Activated CD4-positive, alpha-beta T cell treated with anti-CD3 and anti-CD28 coated beads, Interleukin-2, amount 10 ng/mL, durations not matched to agents 24 days and 14 days (primary cell): ENCODE data around the gene MYH15. TPM values are rescaled to one million over a fixed set of nuclear protein-coding genes. Genes with fewer than 3 reads are reported as not detected.

Experiments
- DNase-seq: peaks from one replicate; pipeline ENCODE4 v3.0.0; 2022
- H3K27ac Mint-ChIP-seq: one replicate; pipeline ENCODE4 v1.8.0; 2022; ENCODE audit warnings: mild to moderate bottlenecking, mixed read lengths
- H3K27me3 Mint-ChIP-seq: one replicate; pipeline ENCODE4 v1.8.0; 2022; ENCODE audit warnings: mixed read lengths
- H3K36me3 Mint-ChIP-seq: one replicate; pipeline ENCODE4 v1.8.0; 2022; ENCODE audit warnings: low read depth, mild to moderate bottlenecking, mixed read lengths
- H3K4me1 Mint-ChIP-seq: one replicate; pipeline ENCODE4 v1.8.0; 2021; ENCODE audit warnings: mixed read lengths
- H3K4me3 Mint-ChIP-seq: one replicate; pipeline ENCODE4 v1.8.0; 2022; ENCODE audit warnings: mild to moderate bottlenecking, moderate library complexity, mixed read lengths
- H3K9me3 Mint-ChIP-seq: one replicate; pipeline ENCODE4 v1.8.0; 2021; ENCODE audit warnings: mixed read lengths
- intact Hi-C: fragments of 100-400 bp; cut with micrococcal nuclease; formaldehyde crosslinking; loops from one replicate; pipeline ENCODE4 v1.15.1; 2023
- total RNA-seq: library from RNA; stranded (reverse); gene quantifications from 2 replicates; pipeline ENCODE4 v1.2.3, GENCODE V29; 2022

MYH15 gene
- total RNA-seq, 1 donor from 2014 or later: 0.12 TPM

GRCh38 chr3:108447096-108447847 is 63.1 kb downstream of the MYH15 start:
- Mint-ChIP-seq H3K27ac (no peak overlapping the region), H3K4me1 (no peaks in the 10 kb centered on the region), H3K4me3 (no peak overlapping the region), H3K27me3 (peaks cover 7% of the 10 kb centered on the region), H3K36me3 (peaks cover 3% of the 10 kb centered on the region), H3K9me3 (peaks cover 18% of the 10 kb centered on the region)
- intact Hi-C loops: no loop called here
- DNase-seq: no peak

GRCh38 chr3:108442281-108442680 is 68.1 kb downstream of the MYH15 start:
- Mint-ChIP-seq H3K9me3 (peaks cover 13% of the 10 kb centered on the region), H3K27ac (no peak overlapping the region), H3K4me3 (no peak overlapping the region), H3K36me3 (peaks cover 3% of the 10 kb centered on the region), H3K27me3 (peaks cover 6% of the 10 kb centered on the region), H3K4me1 (no peaks in the 10 kb centered on the region)
- no peak for DNase-seq
- intact Hi-C loops: no loop called here

- no peak overlapping the region for H3K27ac Mint-ChIP-seq
- intact Hi-C loops: no loop called here
- no peak overlapping the region for H3K4me3 Mint-ChIP-seq
- H3K9me3 Mint-ChIP-seq: peaks cover 7% of the 10 kb centered on the region
- no peaks in the 10 kb centered on the region for H3K4me1 Mint-ChIP-seq
- peaks cover 6% of the 10 kb centered on the region for H3K27me3 Mint-ChIP-seq
- DNase-seq: no peak
- no peaks in the 10 kb centered on the region for H3K36me3 Mint-ChIP-seq
Observed at GRCh38 chr3:108441518-108441917, 68.9 kb downstream of the MYH15 start.

- Mint-ChIP-seq H3K4me3 (no peak overlapping the region), H3K9me3 (peaks cover 4% of the 10 kb centered on the region), H3K27me3 (peaks cover 6% of the 10 kb centered on the region), H3K36me3 (no peaks in the 10 kb centered on the region), H3K4me1 (no peaks in the 10 kb centered on the region), H3K27ac (no peak overlapping the region)
- intact Hi-C loops: no loop called here
- no peak for DNase-seq
Observed at GRCh38 chr3:108441071-108441507, 69.3 kb downstream of the MYH15 start.

GRCh38 chr3:108438542-108438941 is 71.9 kb downstream of the MYH15 start:
- Mint-ChIP-seq H3K36me3 (no peaks in the 10 kb centered on the region), H3K4me3 (no peak overlapping the region), H3K9me3 (peaks cover 2% of the 10 kb centered on the region), H3K27me3 (peaks cover 6% of the 10 kb centered on the region), H3K4me1 (no peaks in the 10 kb centered on the region), H3K27ac (no peak overlapping the region)
- no peak for DNase-seq
- intact Hi-C loops: no loop called here

GRCh38 chr3:108437439-108437838 is 73.0 kb downstream of the MYH15 start:
- Mint-ChIP-seq H3K27me3 (peaks cover 3% of the 10 kb centered on the region), H3K9me3 (peaks cover 4% of the 10 kb centered on the region), H3K4me3 (no peak overlapping the region), H3K4me1 (no peaks in the 10 kb centered on the region), H3K27ac (no peak overlapping the region), H3K36me3 (no peaks in the 10 kb centered on the region)
- intact Hi-C loops: no loop called here
- no peak for DNase-seq

- intact Hi-C loops: no loop called here
- DNase-seq: no peak
- Mint-ChIP-seq H3K4me3 (no peak overlapping the region), H3K27ac (no peak overlapping the region), H3K36me3 (peaks cover 3% of the 10 kb centered on the region), H3K9me3 (peaks cover 4% of the 10 kb centered on the region), H3K4me1 (no peaks in the 10 kb centered on the region), H3K27me3 (peaks cover 3% of the 10 kb centered on the region)
Observed at GRCh38 chr3:108433928-108434327, 76.5 kb downstream of the MYH15 start.

- DNase-seq: no peak
- H3K27ac Mint-ChIP-seq: no peak overlapping the region
- peaks cover 2% of the 10 kb centered on the region for H3K4me1 Mint-ChIP-seq
- no peak overlapping the region for H3K4me3 Mint-ChIP-seq
- peaks cover under 1% of the 10 kb centered on the region for H3K27me3 Mint-ChIP-seq
- intact Hi-C loops: no loop called here
- peaks cover 3% of the 10 kb centered on the region for H3K36me3 Mint-ChIP-seq
- H3K9me3 Mint-ChIP-seq: peaks cover 4% of the 10 kb centered on the region
Observed at GRCh38 chr3:108432431-108432830, 78.0 kb downstream of the MYH15 start.

GRCh38 chr3:108430540-108430939 is 79.9 kb downstream of the MYH15 start:
- H3K9me3 Mint-ChIP-seq: peaks cover 4% of the 10 kb centered on the region
- intact Hi-C loops: no loop called here
- peaks cover 2% of the 10 kb centered on the region for H3K4me1 Mint-ChIP-seq
- no peak overlapping the region for H3K27ac Mint-ChIP-seq
- no peak for DNase-seq
- no peak overlapping the region for H3K4me3 Mint-ChIP-seq
- H3K27me3 Mint-ChIP-seq: no peaks in the 10 kb centered on the region
- peaks cover 3% of the 10 kb centered on the region for H3K36me3 Mint-ChIP-seq

- intact Hi-C loops: no loop called here
- DNase-seq: no peak
- Mint-ChIP-seq H3K4me3 (no peak overlapping the region), H3K36me3 (peaks cover 3% of the 10 kb centered on the region), H3K27me3 (peaks cover 2% of the 10 kb centered on the region), H3K4me1 (peaks cover 2% of the 10 kb centered on the region), H3K27ac (no peak overlapping the region), H3K9me3 (peaks cover 3% of the 10 kb centered on the region)
Observed at GRCh38 chr3:108428586-108428985, 81.8 kb downstream of the MYH15 start.

- DNase-seq: no peak
- Mint-ChIP-seq H3K36me3 (no peaks in the 10 kb centered on the region), H3K27me3 (peaks cover 6% of the 10 kb centered on the region), H3K9me3 (no peaks in the 10 kb centered on the region), H3K27ac (no peak overlapping the region), H3K4me3 (no peak overlapping the region), H3K4me1 (no peaks in the 10 kb centered on the region)
- intact Hi-C loops: no loop called here
Observed at GRCh38 chr3:108420926-108421325, 89.5 kb downstream of the MYH15 start.

GRCh38 chr3:108416111-108416869 is 94.1 kb downstream of the MYH15 start:
- DNase-seq: no peak
- Mint-ChIP-seq H3K4me3 (no peak overlapping the region), H3K27ac (no peak overlapping the region), H3K9me3 (no peaks in the 10 kb centered on the region), H3K36me3 (no peaks in the 10 kb centered on the region), H3K27me3 (peaks cover 13% of the 10 kb centered on the region), H3K4me1 (no peaks in the 10 kb centered on the region)
- intact Hi-C loops: no loop called here

- Mint-ChIP-seq H3K36me3 (no peaks in the 10 kb centered on the region), H3K4me1 (no peaks in the 10 kb centered on the region), H3K4me3 (no peak overlapping the region), H3K27ac (no peak overlapping the region), H3K27me3 (peaks cover 14% of the 10 kb centered on the region), H3K9me3 (no peaks in the 10 kb centered on the region)
- intact Hi-C loops: no loop called here
- no peak for DNase-seq
Observed at GRCh38 chr3:108415661-108416060, 94.7 kb downstream of the MYH15 start.

GRCh38 chr3:108414007-108414406 is 96.4 kb downstream of the MYH15 start:
- H3K36me3 Mint-ChIP-seq: no peaks in the 10 kb centered on the region
- intact Hi-C loops: no loop called here

More at GRCh38 chr3:108414007-108414406, 96.4 kb downstream of the MYH15 start:
- no peak for DNase-seq
- Mint-ChIP-seq H3K27me3 (peaks cover 13% of the 10 kb centered on the region), H3K4me1 (no peaks in the 10 kb centered on the region), H3K4me3 (no peak overlapping the region), H3K9me3 (no peaks in the 10 kb centered on the region), H3K27ac (no peak overlapping the region)
